CD14-positive monocyte (primary cell): Measurements from ENCODE around the gene CUEDC1. TPM values are rescaled to one million over a fixed set of nuclear protein-coding genes. Genes with fewer than 3 reads are reported as not detected.

Experiments used
- DNase-seq, 3 donors: peaks; one replicate each; pipeline ENCODE4 v3.0.0-alpha.2; 2011 to 2022
- H2AFZ ChIP-seq: 2 replicates; pipeline ENCODE4 v1.6.0; 2012; ENCODE audit warnings: mild to moderate bottlenecking, low read depth, low read length, inconsistent platforms; ENCODE audit not compliant: insufficient read depth, poor library complexity, severe bottlenecking
- H3K27ac ChIP-seq, 2 donors: 1 replicate in 1 of 2; 2 replicates in 1 of 2; pipeline ENCODE4 v1.5.1; 2012 to 2013; ENCODE audit warnings: low read length in 2 of 2, control low read depth in 1 of 2, inconsistent platforms in 1 of 2, low read depth in 1 of 2, mild to moderate bottlenecking in 1 of 2
- H3K27me3 ChIP-seq, 2 donors: one replicate each; pipeline versions ENCODE4 v1.6.0 to v1.6.1; 2011 to 2013; ENCODE audit warnings: low read length in 2 of 2; ENCODE audit not compliant: control insufficient read depth in 2 of 2, insufficient read depth in 2 of 2
- H3K36me3 ChIP-seq, 2 donors: replicated peaks in 1 of 2; 1 replicate in 1 of 2; 2 replicates in 1 of 2; pipeline versions ENCODE4 v1.5.1 to v1.6.1; 2012 to 2013; ENCODE audit warnings: low read length in 2 of 2, control low read depth in 1 of 2, inconsistent platforms in 1 of 2, mild to moderate bottlenecking in 1 of 2; ENCODE audit not compliant: insufficient read depth in 2 of 2, control insufficient read depth in 1 of 2
- H3K4me1 ChIP-seq, 2 donors: 1 replicate in 1 of 2; 2 replicates in 1 of 2; pipeline versions ENCODE4 v1.5.1 to v1.6.1; 2012 to 2013; ENCODE audit warnings: low read length in 2 of 2, control low read depth in 1 of 2, inconsistent platforms in 1 of 2, mild to moderate bottlenecking in 1 of 2, moderate library complexity in 1 of 2; ENCODE audit not compliant: insufficient read depth in 2 of 2, control insufficient read depth in 1 of 2
- H3K4me2 ChIP-seq: replicated peaks from 2 replicates; pipeline ENCODE3; 2012; ENCODE audit warnings: low read length, moderate library complexity, mild to moderate bottlenecking; ENCODE audit not compliant: poor library complexity, severe bottlenecking; ENCODE audit errors: extremely low read depth
- H3K4me3 ChIP-seq, 3 experiments: fragments of 200-600 bp in 1 of 3; sonication (generic) in 1 of 3; replicated peaks in 1 of 3; 1 replicate in 2 of 3; 2 replicates in 1 of 3; pipeline ENCODE4 v1.5.1; 2011 to 2013; ENCODE audit warnings: low read length in 3 of 3, mild to moderate bottlenecking in 3 of 3, control low read depth in 2 of 3, low read depth in 2 of 3, inconsistent platforms in 1 of 3, moderate library complexity in 1 of 3
- H3K79me2 ChIP-seq: 2 replicates; pipeline ENCODE4 v1.6.0; 2012; ENCODE audit warnings: mild to moderate bottlenecking, control low read depth, inconsistent platforms, low read length, moderate library complexity; ENCODE audit not compliant: insufficient read depth
- H3K9ac ChIP-seq: 2 replicates; pipeline ENCODE4 v1.6.0; 2017; ENCODE audit warnings: low read length, mild to moderate bottlenecking; ENCODE audit not compliant: insufficient read depth, poor library complexity, severe bottlenecking
- H3K9me3 ChIP-seq, 2 donors: replicated peaks in 1 of 2; 1 replicate in 1 of 2; 2 replicates in 1 of 2; pipeline versions ENCODE4 v1.5.1 to v1.6.1; 2012 to 2013; ENCODE audit warnings: low read length in 2 of 2, control low read depth in 1 of 2; ENCODE audit not compliant: control insufficient read depth in 1 of 2, insufficient read depth in 1 of 2
- H4K20me1 ChIP-seq: 2 replicates; pipeline ENCODE4 v1.6.0; 2012; ENCODE audit warnings: mild to moderate bottlenecking, low read length, control low read depth, moderate library complexity; ENCODE audit not compliant: insufficient read depth
- H3K27ac Mint-ChIP-seq, 7 donors: one replicate each; pipeline ENCODE4 v1.8.0; 2020; ENCODE audit warnings: mild to moderate bottlenecking in 7 of 7, mixed read lengths in 7 of 7, moderate library complexity in 6 of 7, inconsistent platforms in 2 of 7
- H3K27me3 Mint-ChIP-seq, 3 donors: one replicate each; pipeline ENCODE4 v1.8.0; 2021 to 2022; ENCODE audit warnings: low read depth in 3 of 3, mild to moderate bottlenecking in 3 of 3, mixed read lengths in 3 of 3, moderate library complexity in 3 of 3, inconsistent platforms in 1 of 3
- H3K36me3 Mint-ChIP-seq, 2 donors: one replicate each; pipeline ENCODE4 v1.8.0; 2020; ENCODE audit warnings: mixed read lengths in 2 of 2, inconsistent platforms in 1 of 2, mild to moderate bottlenecking in 1 of 2
- H3K4me1 Mint-ChIP-seq: one replicate; pipeline ENCODE4 v1.8.0; 2020; ENCODE audit warnings: mild to moderate bottlenecking, mixed read lengths
- H3K4me3 Mint-ChIP-seq, 2 donors: one replicate each; pipeline ENCODE4 v1.8.0; 2020; ENCODE audit warnings: mild to moderate bottlenecking in 2 of 2, mixed read lengths in 2 of 2, moderate library complexity in 1 of 2
- H3K9me3 Mint-ChIP-seq, 7 donors: one replicate each; pipeline ENCODE4 v1.8.0; 2020 to 2022; ENCODE audit warnings: mixed read lengths in 7 of 7, mild to moderate bottlenecking in 6 of 7, moderate library complexity in 6 of 7, inconsistent platforms in 2 of 7
- WGBS: methylation state at CpG from one replicate; pipeline ENCODE4 v1.1.5; 2013; ENCODE audit warnings: missing lambda C conversion rate; ENCODE audit not compliant: insufficient coverage; 5-methylcytosine and 5-hydroxymethylcytosine counted together
- intact Hi-C, 2 donors: fragments of 100-400 bp; cut with micrococcal nuclease; formaldehyde crosslinking; loops; one replicate each; pipeline versions ENCODE4 v1.15.0 to v1.15.1; 2023
- polyA plus RNA-seq, 3 donors: library from polyadenylated mRNA; depleted of rRNA in 1 of 3; unstranded in 2 of 3; stranded (reverse) in 1 of 3; fragments of 300-500 nt in 2 of 3; fragments of >200 nt in 1 of 3; fragmentation: Illumina TruSeq in 2 of 3; gene quantifications; 1 replicate in 2 of 3; 2 replicates in 1 of 3; pipeline ENCODE4 v1.2.3, GENCODE V29; 2012 to 2021
- TF ChIP-seq, protein P1 (sequence below): fragments of 200-600 bp; IDR thresholded peaks from one replicate; pipeline ENCODE4 v1.8.0; 2022; ENCODE audit warnings: antibody characterized with exemption, mild to moderate bottlenecking

The CUEDC1 gene
- polyA plus RNA-seq, 3 donors: 4.2 to 31.0 (median 4.3) TPM

DNA sequence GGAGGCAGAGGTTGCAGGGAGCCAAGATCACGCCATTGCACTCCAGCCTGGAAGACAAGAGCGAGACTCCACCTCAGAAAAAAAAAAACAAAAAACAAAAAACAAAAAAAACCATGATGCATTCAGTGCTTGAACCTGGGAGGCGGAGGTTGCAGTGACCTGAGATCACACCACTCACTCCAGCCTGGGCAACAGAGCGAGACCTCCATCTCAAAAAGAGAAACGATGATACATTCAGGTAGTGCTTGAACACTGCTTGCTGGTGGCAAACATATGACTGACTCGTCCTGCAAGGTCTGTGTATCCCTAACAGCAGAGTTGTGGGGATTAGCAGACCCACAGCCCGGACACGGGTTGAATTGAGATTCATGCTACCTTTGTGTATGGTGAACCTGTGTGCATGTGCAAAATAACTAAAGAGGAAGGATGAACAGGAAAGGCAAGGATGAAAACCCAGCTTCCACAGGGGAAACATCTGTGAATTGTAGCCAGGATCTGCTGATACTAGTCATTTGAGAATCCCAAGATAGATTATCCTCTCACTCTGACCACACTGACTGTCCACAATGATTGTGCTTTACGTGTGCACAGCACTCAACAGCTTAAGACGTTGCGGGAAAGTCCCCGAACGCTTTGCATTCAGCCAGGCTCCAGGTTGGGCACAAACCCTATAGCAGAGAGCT is 53.0 kb downstream of the CUEDC1 start:
- 68% methylated on average over 8 of the region's 13 CpGs for WGBS
- Histone ChIP-seq H3K9me3 (no peaks in the 10 kb centered on the region), H3K4me2 (peak overlapping the region; percentile 1), H3K9ac (peak overlapping the region; percentile 67), H4K20me1 (no peaks in the 10 kb centered on the region), H3K4me1 (peaks cover 86 to 99% of the 10 kb centered on the region in 2 donors), H2AFZ (no peak overlapping the region), H3K27me3 (no peaks in the 10 kb centered on the region), H3K36me3 (no peaks in the 10 kb centered on the region), H3K79me2 (peaks cover 40% of the 10 kb centered on the region), H3K27ac (peak overlapping the region; percentile 96 to 98), H3K4me3 (peak overlapping the region in 1 of 3 experiments; percentile 29)
- peaks cover 94% of the 10 kb centered on the region for H3K4me1 Mint-ChIP-seq
- intact Hi-C loops: loop anchor here in 1 of 2 donors (10.0 kb wide), 1 partner anchor 47 kb away; the partner anchor contains the start of gene MRPS23
- H3K9me3 Mint-ChIP-seq: peaks cover 0 to 5% (median 0%) of the 10 kb centered on the region in 7 donors
- peaks cover 2 to 6% of the 10 kb centered on the region in 2 donors for H3K36me3 Mint-ChIP-seq
- H3K27me3 Mint-ChIP-seq: peaks cover 0 to 2% (median 0%) of the 10 kb centered on the region in 3 donors
- H3K4me3 Mint-ChIP-seq: peak overlapping the region in 1 of 2 donors; percentile 42
- peak in 1 of 3 donors; percentile 50 for DNase-seq
- peak overlapping the region; percentile 92 to 98 (median 96) for H3K27ac Mint-ChIP-seq
- TF ChIP-seq, protein P1, sequence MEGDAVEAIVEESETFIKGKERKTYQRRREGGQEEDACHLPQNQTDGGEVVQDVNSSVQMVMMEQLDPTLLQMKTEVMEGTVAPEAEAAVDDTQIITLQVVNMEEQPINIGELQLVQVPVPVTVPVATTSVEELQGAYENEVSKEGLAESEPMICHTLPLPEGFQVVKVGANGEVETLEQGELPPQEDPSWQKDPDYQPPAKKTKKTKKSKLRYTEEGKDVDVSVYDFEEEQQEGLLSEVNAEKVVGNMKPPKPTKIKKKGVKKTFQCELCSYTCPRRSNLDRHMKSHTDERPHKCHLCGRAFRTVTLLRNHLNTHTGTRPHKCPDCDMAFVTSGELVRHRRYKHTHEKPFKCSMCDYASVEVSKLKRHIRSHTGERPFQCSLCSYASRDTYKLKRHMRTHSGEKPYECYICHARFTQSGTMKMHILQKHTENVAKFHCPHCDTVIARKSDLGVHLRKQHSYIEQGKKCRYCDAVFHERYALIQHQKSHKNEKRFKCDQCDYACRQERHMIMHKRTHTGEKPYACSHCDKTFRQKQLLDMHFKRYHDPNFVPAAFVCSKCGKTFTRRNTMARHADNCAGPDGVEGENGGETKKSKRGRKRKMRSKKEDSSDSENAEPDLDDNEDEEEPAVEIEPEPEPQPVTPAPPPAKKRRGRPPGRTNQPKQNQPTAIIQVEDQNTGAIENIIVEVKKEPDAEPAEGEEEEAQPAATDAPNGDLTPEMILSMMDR: no peak

DNA sequence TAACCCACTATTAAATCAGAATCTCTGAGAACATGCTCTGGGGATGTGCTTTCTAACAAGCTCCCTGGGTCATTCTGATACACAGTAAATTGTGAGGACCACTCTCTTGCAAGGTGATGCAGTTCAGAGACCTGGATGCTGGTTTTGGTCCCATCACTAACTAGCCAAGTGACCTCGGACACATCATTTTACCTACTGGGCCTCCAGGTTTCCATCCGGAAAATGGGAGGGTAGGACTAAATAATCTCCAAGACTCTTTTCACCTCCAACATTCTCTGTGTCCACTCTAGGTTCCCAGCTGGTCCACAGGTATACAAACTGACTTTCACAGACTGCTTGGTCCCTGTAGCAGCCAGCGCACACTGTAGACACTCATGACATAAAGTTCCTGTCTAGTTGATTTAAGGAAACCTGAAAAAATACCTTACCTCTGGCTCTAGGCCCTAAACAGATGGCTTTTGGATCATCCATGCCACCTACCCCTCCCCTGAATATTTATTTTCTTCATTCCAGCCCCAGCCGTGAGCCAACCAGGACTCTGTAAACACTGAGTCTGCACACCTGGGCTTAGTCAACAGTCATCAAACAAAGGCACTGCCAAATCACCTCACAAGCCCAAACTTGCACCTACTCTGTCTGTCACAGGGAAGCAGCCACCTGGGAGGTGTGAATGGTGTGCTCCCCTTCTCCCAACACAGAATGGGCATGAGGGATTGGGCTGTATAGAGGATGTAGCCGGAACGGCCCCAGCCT is 54.0 kb downstream of the CUEDC1 start:
- no peak for DNase-seq
- peaks cover 2 to 15% of the 10 kb centered on the region in 2 donors for H3K36me3 Mint-ChIP-seq
- Histone ChIP-seq H3K9ac (no peak overlapping the region), H3K4me1 (peaks cover 88 to 91% of the 10 kb centered on the region in 2 donors), H3K79me2 (peaks cover 40% of the 10 kb centered on the region), H3K27me3 (no peaks in the 10 kb centered on the region), H3K9me3 (no peaks in the 10 kb centered on the region), H3K4me2 (no peak overlapping the region), H2AFZ (no peak overlapping the region), H3K36me3 (no peaks in the 10 kb centered on the region), H4K20me1 (no peaks in the 10 kb centered on the region), H3K4me3 (no peak overlapping the region), H3K27ac (peak overlapping the region in 1 of 2 donors; percentile 82)
- H3K27me3 Mint-ChIP-seq: peaks cover 0 to 2% (median 0%) of the 10 kb centered on the region in 3 donors
- no peak overlapping the region for H3K4me3 Mint-ChIP-seq
- WGBS: 90% methylated on average over 2 of the region's 6 CpGs
- peaks cover 90% of the 10 kb centered on the region for H3K4me1 Mint-ChIP-seq
- intact Hi-C loops: loop anchor here in 1 of 2 donors (10.0 kb wide), 1 partner anchor 46 kb away; the partner anchor contains the start of gene MRPS23
- H3K27ac Mint-ChIP-seq: peak overlapping the region in 6 of 7 donors; percentile 9 to 92 (median 32)
- TF ChIP-seq, protein P1: no peak
- H3K9me3 Mint-ChIP-seq: peaks cover 0 to 2% (median 0%) of the 10 kb centered on the region in 7 donors
